ENCODE measurements around the gene PPP1R3D. TPM values are rescaled to one million over a fixed set of nuclear protein-coding genes. Genes with fewer than 3 reads are reported as not detected.

PPP1R3D gene
- total and polyA plus RNA-seq, 9 of the 15 experiments (the other 6 are each of a cell fraction or from before 2014, with no cell fraction given), result 0.35 to 3.3 (median 1.8) TPM

- TF ChIP-seq, protein P1, sequence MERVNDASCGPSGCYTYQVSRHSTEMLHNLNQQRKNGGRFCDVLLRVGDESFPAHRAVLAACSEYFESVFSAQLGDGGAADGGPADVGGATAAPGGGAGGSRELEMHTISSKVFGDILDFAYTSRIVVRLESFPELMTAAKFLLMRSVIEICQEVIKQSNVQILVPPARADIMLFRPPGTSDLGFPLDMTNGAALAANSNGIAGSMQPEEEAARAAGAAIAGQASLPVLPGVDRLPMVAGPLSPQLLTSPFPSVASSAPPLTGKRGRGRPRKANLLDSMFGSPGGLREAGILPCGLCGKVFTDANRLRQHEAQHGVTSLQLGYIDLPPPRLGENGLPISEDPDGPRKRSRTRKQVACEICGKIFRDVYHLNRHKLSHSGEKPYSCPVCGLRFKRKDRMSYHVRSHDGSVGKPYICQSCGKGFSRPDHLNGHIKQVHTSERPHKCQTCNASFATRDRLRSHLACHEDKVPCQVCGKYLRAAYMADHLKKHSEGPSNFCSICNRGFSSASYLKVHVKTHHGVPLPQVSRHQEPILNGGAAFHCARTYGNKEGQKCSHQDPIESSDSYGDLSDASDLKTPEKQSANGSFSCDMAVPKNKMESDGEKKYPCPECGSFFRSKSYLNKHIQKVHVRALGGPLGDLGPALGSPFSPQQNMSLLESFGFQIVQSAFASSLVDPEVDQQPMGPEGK (CRISPR knock-in tag; IDR thresholded peaks at IDR 0.05; ENCODE audit: borderline replicate concordance), result no peak
- no peak for TF ChIP-seq BRD4 (IDR thresholded peaks at IDR 0.05)
- TF ChIP-seq U2AF1 (optimal IDR thresholded peaks at IDR 0.05; ENCODE audit: low read depth, low read length), result no peak
- no peak for TF ChIP-seq CREM (IDR thresholded peaks at IDR 0.05; ENCODE audit: low read depth)
- TF ChIP-seq, protein P2, sequence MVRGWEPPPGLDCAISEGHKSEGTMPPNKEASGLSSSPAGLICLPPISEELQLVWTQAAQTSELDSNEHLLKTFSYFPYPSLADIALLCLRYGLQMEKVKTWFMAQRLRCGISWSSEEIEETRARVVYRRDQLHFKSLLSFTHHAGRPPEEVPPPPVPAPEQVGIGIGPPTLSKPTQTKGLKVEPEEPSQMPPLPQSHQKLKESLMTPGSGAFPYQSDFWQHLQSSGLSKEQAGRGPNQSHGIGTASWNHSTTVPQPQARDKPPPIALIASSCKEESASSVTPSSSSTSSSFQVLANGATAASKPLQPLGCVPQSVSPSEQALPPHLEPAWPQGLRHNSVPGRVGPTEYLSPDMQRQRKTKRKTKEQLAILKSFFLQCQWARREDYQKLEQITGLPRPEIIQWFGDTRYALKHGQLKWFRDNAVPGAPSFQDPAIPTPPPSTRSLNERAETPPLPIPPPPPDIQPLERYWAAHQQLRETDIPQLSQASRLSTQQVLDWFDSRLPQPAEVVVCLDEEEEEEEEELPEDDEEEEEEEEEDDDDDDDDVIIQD (CRISPR knock-in tag; IDR thresholded peaks at IDR 0.05), result no peak
- TF ChIP-seq RBM14 (IDR thresholded peaks at IDR 0.05; ENCODE audit: borderline replicate concordance, insufficient read depth, low read depth, low read length), result no peak
- no peak for TF ChIP-seq SIN3A (IDR thresholded peaks at IDR 0.05; ENCODE audit: borderline replicate concordance in 2 of 2, control insufficient read depth in 1 of 2, low read depth in 2 of 2, low read length in 2 of 2)
- TF ChIP-seq, protein P3, sequence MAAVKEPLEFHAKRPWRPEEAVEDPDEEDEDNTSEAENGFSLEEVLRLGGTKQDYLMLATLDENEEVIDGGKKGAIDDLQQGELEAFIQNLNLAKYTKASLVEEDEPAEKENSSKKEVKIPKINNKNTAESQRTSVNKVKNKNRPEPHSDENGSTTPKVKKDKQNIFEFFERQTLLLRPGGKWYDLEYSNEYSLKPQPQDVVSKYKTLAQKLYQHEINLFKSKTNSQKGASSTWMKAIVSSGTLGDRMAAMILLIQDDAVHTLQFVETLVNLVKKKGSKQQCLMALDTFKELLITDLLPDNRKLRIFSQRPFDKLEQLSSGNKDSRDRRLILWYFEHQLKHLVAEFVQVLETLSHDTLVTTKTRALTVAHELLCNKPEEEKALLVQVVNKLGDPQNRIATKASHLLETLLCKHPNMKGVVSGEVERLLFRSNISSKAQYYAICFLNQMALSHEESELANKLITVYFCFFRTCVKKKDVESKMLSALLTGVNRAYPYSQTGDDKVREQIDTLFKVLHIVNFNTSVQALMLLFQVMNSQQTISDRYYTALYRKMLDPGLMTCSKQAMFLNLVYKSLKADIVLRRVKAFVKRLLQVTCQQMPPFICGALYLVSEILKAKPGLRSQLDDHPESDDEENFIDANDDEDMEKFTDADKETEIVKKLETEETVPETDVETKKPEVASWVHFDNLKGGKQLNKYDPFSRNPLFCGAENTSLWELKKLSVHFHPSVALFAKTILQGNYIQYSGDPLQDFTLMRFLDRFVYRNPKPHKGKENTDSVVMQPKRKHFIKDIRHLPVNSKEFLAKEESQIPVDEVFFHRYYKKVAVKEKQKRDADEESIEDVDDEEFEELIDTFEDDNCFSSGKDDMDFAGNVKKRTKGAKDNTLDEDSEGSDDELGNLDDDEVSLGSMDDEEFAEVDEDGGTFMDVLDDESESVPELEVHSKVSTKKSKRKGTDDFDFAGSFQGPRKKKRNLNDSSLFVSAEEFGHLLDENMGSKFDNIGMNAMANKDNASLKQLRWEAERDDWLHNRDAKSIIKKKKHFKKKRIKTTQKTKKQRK (IDR thresholded peaks at IDR 0.05; ENCODE audit: borderline replicate concordance, low read depth, low read length), result no peak
- TF ChIP-seq ZNF644 (tag; IDR thresholded peaks at IDR 0.05; ENCODE audit: low read depth), result no peak
Measured at GRCh38 chr20:59948212-59948611, 8.1 kb upstream of the PPP1R3D start (continued).
